ENCODE data around the gene TMEM270.

- TF ChIP-seq POLR2AphosphoS5 (IDR thresholded peaks at IDR 0.05) (no peak), EP300 (IDR thresholded peaks at IDR 0.05) (no peak), POLR2A (IDR thresholded peaks at IDR 0.05) (no peak)
These were observed 16.0 kb upstream of the TMEM270 start for GRCh38 chr7:73844848-73845460.
